ENCODE measurements around the gene COL23A1. TPM values are rescaled to one million over a fixed set of nuclear protein-coding genes. Genes with fewer than 3 reads are reported as not detected.

The COL23A1 gene
- polyA plus RNA-seq, 5 donors, result 4.8 to 9.4 (median 8.2) TPM

DNA sequence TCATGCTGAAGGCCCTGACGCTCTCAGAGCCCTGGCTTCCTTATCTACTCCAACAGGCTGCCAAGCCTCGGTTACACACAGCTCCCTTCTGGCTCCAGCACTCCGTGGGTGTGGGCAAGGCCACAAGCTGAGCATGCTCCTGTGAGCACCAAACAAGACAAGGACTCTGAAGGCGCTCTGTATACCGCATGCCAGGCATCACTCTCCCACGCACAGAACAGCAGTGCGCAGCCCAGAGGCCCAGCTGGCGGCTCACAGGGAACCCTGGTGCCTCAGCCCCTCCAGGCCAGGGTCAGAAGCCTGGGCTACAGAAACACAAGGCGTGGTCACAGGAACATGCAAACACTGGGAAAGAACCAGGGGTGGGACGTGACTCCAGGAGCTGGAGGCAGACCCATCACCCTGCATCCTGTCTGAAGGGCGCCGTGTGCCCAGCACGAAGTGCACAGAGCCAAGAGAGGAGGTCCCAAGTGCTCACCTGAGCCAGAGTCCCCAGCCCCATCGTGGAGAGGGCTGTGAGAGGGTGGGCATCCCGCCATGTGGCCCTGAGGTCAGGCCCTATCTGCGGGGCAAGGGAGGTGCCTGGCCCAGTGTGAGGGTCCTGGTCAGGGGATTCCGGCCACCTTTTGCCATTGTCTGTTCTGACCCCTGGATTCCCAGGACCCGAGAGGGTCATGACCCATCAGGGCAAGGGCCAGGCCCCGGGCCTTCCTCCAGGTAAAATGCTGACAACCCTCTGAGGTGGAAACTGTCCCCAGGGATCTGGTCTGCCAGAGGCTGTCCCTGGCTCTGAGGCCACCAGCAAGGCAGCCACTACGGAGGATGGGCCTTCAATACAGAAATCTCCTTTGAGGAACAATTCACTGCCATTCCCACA, 54.7 kb downstream of the COL23A1 start:
- no peak for DNase-seq

DNA sequence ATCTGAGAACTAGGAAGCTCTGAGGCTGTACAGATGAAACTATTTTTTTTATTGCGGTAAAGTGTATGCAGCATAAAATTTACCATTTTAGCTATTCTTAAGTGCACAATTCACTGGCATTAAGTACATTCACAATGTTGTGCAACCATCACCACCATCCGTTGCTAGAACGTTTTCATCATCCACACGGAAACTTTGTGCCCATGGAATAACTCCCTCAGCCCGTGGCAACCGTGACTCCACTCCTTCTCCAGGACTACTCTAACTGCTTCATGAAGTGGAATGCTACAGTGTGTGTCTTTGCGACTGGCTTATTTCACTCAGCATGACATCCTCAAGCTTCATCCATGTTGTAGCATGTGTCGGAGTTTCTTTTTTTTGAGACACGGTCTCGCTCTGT, 57.1 kb downstream of the COL23A1 start:
- no peak for DNase-seq

DNA sequence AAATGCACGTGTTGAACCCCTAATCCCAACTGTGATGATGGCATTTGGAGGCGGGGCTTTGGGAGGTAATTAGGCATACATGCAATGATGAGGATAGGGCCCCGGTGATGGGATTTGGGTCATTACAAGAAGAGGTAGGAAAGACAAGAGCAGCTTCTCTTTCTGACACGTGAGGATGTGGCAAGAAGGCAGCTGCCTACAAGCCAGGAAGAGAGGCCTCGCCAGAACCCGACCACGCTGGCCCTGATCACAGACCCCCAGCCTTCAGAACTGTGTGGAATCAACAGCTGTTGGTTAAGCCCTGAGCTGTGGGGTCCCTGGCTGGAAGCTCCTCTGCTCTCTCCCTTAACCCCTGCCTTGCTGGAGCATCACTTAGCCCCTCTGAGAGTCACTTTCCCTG, 57.5 kb downstream of the COL23A1 start:
- DNase-seq, result no peak

DNA sequence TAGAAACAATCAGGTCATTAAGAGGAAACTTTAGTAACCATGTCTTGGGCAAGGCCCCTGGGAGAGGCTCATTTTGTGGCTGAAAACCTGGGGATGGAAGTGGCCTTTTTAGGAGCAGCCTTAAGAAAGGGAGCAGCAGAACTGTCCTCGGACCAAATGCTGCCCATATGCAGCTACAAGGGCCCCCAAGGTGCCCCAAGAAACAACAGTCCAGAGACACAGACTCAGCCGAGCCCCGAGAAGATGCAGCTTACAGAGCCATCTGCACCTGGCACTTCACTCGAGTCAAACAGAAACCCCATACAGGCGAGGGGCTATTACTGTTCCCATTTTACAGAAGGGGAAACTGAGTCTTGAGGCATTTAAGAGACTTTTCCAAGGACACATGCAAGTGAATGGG, 58.0 kb downstream of the COL23A1 start:
- no peak for DNase-seq

DNA sequence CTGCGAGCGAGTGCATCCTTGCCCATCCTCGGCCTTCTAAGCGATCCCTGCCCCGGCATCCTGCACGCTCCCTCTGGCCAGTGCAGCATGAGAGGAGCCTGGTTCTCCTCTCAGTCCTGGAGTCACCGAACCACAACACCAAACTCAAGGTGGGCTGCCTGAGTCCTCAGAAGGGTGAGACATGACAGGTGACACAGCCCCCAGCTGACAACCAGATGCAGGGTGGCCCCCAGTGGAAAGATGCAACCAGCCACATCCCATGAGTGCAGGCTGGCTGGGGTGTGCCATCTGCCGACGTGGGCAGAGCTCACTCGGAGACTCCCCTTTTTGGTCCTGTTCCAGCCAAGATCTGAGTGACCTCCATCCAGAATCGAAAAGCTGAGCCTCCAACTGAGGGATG, 58.4 kb downstream of the COL23A1 start:
- no peak for DNase-seq

DNA sequence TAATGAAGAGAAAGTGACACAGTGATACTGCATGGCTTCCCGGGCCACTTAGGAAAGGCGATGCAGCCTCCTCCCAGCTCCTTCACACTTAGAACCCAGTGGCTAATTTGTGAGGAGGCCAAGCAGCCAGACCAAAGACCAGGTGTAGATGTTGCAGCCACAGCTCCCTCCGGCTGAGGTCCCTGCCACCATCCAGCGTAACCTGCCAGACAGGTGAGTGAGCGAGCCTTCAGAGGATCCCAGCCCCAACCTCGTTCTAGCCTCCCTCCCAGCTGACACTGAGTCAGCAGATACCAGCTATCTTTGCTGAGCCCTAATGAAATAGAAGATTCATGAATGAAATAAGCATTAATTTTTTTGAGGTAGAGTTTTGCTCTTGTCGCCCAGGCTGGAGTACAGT, 59.7 kb downstream of the COL23A1 start:
- DNase-seq, result no peak

DNA sequence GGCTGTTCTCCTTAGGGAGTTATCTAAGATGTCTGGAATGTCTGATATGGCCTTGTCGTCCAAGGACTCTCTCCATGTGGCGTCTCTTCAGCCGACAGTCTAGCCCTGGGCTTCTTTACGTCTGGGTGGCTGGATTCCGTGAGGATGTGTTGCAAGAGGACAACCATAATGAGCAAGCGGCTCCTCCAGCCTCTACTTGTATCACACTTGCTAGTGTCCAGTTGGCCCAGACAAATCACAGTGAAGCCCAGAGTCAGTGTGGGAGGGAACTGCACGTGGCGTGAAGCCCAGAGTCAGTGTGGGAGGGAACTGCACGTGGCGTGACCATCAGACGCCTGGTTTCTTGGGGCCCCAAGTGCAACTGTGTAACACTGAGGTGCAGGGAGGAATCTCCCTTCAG, 61.1 kb downstream of the COL23A1 start:
- DNase-seq, result no peak

DNA sequence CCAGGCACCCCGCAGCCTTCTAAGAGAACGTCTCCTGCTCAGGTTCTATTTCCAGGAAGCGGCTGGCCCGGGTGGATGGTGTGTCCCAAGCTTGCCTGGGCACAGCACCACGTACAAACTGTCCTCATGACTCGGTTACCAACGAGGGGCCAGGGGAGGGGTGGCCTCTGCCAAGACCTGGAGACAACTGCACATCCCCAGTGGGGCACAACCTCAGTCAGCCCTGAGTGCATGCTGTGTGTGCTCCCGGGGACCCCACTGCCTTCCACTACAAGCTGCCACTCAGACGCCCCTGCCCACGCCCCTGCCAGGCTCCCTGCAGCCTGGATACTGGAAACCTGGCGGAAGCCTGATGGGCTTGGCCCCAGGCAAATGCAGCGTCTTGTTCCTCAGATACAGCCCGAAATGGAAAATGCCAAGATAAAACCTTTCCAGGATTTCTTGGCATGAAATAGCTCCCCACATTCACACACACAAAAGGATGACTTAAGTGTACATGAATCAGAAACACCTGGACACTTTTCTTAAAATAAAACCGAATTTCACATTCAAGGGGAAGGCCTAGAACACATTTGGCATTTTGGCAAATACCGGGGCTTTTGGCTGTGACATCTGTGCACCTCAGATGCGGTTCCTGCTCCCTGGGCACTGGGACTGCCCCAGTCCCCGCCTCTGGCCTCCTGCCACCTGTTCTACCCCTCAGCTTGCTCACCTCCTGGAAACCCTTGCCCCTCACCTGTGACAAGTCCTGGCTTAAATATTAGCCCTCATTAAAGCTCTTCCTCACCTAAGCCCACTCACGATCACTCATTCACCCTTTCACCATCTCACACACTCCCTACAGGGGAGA, 62.5 kb downstream of the COL23A1 start:
- DNase-seq, result no peak

DNA sequence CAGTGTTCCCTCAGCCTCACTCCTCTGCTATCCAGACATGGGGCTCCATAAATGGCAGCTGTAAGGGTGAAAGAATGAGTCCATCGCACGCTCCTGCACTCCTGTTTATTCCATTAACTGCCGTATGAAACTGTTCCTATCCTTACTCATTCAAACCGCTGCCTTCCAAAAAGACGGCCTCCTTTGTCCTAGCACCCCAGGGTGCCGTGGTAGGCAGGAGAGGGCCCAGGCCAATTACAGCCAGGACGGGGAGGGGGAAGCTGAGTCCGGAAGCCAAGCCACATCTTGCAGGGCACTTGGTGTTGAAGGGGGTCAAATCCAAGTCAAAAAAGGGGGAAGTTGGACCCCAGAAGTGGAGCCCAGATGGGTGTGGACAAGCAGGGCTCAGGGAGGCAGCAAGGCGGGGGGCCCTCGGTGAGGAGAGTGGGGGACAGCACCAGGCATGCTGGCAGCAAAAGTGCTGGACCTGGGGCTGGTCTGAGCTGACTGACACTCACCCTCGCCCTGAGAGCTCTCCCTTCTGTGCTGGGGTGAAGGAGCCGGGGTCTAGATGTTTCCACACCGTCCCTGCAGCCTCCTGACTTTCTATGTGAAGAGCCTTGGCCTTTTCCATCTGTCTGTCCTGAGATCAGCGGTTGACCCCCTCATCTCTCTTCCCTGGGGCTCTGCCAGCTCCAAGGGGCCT, 63.3 kb downstream of the COL23A1 start:
- DNase-seq, result no peak

DNA sequence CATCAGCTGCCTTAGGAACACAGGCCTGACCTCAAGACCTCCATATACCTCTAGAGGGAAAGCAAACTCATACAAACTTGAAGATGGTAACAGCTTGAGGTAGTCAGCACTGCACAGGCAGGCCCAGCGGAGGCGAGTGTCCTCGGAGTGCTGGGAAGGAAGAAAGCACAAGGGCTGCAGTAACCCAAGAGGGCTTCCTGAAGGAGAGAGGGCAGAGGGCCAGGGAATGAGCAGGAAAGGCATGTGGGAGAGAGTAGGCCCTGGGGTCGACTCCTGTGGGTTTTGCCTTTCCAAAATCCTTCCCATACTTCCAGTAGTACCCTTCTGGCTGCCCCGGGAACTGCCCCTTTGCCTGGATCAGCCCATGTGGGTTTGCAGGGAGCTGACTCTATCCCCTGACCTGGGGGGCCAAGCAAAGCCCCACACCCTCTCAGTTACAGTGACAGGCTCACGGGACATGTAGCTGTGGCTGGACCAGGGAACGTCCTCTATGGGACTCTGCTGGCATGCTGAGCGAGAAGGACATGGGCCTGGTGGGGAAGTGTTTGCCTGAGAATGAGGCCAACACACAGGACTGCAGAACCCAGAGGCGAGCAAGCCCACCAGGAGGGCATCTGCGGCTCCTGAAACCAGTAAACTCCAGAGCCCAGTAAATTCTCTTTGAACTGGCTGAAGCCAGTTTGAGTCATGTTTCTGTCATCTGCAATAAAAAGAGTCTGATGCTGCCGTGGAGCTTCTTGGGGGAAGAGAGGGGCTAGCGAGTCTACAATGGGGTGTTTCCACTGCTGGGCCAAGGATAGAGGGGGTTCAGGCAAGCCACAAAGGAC, 64.1 kb downstream of the COL23A1 start:
- DNase-seq, result no peak

DNA sequence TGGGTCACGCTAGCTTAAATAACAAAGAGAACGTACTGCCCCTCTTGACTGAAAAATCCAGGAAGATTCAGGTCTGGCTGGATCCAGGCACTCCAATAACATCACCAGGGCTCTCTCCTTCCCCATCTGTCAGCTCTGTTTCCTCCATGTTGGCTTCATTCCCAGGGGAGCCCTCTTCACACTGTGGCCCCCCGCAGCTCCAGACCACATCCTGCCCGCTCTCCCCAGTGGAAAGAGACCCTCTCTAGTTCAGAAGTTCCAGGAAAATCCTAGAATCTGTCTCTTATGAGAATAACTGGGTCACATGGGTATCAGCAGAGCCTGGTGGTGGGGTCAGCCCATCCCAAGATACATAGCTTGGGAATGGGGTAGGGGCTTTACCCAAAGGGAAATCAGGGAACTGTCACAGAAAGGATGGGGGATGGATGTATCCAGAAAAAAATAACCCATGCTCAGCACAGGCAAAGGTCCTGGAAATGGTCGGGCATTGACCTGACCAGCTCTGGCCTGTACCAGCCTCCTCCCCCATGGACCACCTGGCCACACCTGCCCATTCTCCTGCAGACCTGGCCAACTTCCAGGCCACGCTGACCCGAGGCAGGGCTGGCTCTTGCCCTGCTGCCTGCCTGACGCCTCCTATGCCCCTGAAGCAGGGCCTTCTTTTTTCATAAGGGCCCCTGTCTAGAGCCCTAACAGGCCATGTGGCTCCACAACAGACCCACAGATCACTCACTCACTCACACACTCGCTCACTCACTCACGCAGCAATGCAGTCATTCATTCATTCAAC, 65.9 kb downstream of the COL23A1 start:
- no peak for DNase-seq

DNA sequence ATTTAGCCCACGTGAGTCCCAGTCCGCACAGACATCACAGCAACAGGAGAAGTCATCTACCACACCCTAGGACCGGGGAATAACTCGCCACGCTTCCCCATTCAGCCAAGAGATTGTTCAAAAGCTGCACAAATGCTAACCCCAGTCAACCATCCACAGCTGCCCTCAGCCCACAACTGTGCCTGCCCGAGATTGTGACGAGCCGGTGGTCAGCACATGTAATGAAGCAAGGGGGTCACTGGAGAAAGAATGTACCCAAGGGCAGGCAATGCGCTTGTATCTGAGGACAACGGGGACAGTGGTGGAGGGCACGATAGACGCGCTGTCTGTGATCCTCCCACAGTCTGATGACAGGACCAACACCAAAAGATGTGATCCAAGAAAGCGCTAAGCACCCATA, 67.8 kb downstream of the COL23A1 start:
- no peak for DNase-seq

DNA sequence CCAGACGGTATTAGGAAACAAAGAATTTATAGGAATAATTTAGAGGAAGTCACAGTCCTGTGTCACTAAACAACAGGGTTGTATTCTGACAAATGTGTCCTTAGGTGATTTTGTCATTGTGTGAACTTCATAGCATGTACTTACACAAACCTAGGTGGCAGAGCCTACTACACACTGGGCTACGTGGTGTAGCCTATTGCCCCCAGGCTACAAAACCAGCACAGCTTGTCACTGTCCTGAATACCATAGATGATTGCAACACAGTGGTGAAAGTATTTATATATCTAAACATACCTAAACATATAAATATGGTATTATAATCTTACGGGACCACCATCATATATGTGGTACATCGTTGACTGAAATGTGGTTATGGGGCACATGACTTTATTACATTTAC, 69.3 kb downstream of the COL23A1 start:
- DNase-seq, result no peak

DNA sequence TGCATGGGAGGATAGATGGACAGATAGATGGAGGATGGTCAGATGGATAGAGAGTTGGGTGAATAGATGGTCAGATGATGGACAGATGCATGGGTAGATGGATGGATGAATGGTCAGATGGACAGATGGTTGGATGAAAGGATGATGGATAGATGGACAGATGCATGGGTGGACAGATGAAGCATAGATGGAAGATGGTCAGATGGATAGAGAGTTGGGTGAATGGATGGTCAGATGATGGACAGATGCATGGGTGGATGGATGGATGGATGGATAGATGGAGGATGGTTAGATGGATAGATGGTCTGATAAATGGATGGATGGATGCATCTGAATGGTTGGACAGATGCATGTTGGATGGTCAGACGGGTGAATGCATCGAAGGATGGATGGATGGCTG, 70.4 kb downstream of the COL23A1 start:
- DNase-seq, result no peak

DNA sequence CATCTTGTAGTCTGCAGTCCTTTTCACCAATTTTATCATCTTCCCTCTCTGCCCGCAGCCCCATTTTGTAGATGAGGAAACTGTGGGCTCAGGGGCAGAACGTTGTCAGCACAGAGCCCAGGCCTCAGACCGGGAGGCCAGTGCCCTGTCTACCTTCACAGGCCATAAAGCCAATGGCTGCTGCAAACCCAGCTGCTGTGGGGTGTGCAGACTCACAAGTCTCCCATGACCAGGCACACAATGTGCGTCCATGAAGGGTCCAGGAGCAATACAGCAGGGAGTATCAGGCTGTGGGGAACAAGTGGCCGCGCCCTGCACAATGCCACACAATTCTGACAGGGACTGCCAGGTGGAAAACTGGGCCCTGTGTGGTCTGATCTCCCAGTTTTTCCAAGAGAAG, 71.0 kb downstream of the COL23A1 start:
- no peak for DNase-seq

DNA sequence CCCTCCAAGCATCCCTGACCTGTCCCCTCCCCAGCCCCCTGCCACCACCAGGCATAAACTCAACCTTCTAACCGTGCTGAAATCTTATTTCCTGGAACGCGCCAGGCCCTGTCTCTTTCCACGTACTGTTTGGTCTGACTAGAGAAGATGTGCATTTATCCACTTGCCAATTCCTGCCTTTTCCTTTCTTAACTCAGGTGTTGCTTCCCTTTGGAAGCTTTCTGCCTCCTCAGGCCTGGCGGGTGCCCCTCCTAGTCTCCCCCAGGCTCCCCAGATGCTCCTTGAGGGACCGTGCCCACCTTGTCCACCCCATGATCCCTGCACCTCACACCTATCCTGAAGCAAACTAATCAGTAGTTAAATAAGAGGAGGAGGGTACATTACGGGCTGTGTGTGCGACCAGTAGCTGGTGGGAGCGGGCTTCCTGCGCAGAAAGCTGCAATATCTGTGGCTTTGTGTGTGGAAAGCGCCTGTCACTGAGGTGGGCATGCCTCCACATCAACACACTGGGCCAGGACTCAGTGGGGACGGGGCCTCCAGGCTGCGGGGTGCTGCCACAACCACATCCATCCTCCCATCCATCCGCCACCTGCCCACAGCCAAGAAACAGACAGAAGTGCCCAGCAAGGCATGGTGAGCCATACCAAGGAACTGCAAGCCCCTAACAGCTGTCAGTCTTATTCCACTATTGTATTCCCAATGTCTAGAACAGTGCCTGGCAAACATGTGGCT, 73.5 kb downstream of the COL23A1 start:
- DNase-seq, result no peak

DNA sequence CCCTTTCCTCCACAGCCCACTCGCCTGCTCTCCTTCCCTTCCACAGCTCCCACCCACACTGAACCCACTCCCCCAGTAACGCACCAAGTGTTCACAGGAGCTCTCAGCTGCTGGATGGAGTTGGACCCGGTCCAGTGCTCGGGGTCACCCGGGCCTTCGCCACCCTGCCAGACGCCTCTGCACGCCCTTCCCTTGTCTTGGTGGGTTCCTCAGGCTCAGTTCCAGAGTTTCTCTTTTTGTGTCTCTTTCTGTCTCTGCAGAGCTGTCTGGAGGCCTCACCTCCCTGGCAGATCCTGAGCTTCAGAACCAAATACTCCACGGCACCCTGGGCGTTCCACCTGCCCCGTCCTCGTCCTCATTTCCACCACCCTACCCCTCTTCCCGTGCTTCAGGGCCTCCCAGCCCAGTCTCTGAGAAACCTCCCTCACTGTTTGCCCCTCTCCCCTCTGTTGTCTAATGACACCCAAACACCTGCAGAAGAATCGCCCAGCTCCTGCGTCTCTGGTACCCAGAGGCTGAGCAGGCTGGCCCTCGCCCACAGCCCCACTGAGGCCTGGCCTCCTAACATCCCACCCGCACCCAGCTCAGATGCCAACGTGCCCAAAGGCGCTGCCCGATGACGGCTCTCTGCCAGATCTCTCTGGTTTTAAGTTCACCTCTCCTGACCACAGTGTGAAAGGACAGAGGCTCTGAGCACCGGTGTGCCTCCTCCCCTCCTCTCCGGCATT, 74.3 kb downstream of the COL23A1 start:
- no peak for DNase-seq

DNA sequence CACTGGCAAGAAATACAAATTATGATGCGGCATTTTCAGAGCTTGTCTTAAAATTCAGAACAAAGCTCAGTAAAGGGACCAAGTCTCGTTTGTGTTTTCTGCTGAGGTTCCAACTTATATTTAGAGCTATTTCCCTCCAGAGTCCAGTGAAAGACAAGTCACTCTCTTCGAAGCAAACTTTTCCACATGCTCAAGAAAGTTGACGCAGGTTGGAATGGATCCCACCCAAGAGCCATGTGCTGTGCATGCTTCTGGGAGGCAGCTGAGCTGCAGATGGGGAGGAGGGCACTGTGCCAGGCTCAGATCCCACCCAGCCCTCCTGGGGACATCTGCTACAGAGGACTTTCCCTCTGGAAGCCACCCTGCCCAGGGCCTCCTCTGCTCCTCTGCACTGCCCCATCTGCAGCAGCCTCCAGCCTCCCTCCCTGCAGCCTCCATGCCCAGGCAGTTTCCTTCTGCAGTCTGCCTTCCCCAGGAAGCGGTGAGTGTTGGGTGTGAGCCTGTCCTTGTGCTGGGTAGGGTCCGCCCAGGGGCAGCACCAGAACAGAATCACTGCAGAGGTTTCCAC, 75.3 kb downstream of the COL23A1 start:
- no peak for DNase-seq

DNA sequence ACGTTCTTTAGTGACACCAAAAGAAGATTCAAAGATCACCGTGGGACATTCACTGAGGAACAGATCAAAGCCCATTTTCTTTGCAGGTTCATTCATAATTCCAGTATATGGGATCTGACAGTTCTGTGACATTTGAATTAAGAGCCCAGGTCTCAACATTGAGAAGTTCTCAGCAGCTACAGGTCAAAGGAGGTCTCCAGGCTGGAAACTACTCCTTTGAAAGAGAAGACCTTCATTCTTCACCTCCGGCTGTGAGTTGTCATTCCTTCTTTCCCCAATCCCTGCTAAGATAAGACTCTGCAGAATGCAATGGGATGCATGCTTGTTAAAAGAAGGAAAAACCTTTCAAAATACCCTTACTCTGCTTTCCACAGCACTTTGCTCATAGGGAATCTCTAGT, 79.0 kb downstream of the COL23A1 start:
- no peak for DNase-seq
